ENCODE data around the gene ARMH3.
A peak's percentile ranks its signal among the peaks of the same experiment; 100 is the strongest.
"Not testable (repeated sequence)": the region's sequence is repeated elsewhere in the genome, so short reads cannot be mapped to it uniquely, and the experiment has no call there.

The ARMH3 gene

DNA sequence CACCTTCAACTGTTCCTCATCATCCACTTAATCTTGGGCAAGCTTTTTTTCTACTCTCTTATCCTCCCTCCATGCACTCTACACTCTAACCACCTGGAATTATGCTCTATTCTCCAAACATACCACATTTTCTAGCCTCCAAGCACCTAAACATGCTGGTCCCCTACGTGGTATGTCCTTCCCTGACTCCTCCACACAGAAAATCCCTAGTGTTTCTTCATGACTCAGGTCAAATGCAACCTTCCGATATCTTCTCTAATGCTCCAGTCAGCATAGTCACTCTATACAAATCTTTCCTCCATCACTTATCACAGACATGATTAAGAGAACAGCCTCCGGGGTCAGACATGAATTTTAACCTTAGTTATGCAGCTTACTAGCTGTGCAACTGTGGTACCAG lies 68.8 kb downstream of the ARMH3 start:
- DNase-seq: no peak
- in situ Hi-C loops (cut with HindIII; ENCODE audit: low pct_ligation_motif_present, low sequenced_read_pairs): no loop called here
- H3K27ac ChIP-seq: no peak overlapping the region
- H3K27me3 ChIP-seq (replicated peaks): no peaks in the 10 kb centered on the region
- H3K4me3 ChIP-seq (ENCODE audit: low read depth, low read length): no peak overlapping the region
- peaks cover 9% of the 10 kb centered on the region for H3K36me3 ChIP-seq (replicated peaks)
- TF ChIP-seq, protein P1, sequence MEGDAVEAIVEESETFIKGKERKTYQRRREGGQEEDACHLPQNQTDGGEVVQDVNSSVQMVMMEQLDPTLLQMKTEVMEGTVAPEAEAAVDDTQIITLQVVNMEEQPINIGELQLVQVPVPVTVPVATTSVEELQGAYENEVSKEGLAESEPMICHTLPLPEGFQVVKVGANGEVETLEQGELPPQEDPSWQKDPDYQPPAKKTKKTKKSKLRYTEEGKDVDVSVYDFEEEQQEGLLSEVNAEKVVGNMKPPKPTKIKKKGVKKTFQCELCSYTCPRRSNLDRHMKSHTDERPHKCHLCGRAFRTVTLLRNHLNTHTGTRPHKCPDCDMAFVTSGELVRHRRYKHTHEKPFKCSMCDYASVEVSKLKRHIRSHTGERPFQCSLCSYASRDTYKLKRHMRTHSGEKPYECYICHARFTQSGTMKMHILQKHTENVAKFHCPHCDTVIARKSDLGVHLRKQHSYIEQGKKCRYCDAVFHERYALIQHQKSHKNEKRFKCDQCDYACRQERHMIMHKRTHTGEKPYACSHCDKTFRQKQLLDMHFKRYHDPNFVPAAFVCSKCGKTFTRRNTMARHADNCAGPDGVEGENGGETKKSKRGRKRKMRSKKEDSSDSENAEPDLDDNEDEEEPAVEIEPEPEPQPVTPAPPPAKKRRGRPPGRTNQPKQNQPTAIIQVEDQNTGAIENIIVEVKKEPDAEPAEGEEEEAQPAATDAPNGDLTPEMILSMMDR (IDR thresholded peaks at IDR 0.05; ENCODE audit: low read depth, low read length, missing control alignments): no peak

DNA sequence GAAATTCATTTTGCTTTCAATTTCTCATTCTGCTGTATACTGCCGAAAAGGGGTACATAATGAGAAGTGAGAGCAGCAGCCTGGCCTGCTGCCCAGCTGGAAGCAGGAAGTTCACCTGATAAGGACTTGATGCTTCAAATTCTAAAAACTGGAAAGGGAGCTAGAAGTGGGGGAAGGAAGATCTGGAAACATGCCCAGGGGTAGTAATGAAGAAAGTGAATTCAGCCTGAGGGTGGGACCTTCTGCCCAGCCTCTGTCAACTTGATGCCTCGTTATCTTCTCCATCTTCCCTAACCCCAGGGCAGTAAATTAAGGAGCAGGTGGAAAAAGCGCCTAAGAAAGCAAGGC lies 69.4 kb downstream of the ARMH3 start:
- Histone ChIP-seq H3K36me3 (replicated peaks) (peaks cover 6% of the 10 kb centered on the region), H3K27me3 (replicated peaks) (no peaks in the 10 kb centered on the region), H3K4me3 (ENCODE audit: low read depth, low read length) (no peak overlapping the region), H3K27ac (no peak overlapping the region)
- no peak for DNase-seq
- TF ChIP-seq, protein P1 (IDR thresholded peaks at IDR 0.05; ENCODE audit: low read depth, low read length, missing control alignments): no peak
- in situ Hi-C loops (cut with HindIII; ENCODE audit: low pct_ligation_motif_present, low sequenced_read_pairs): no loop called here

DNA sequence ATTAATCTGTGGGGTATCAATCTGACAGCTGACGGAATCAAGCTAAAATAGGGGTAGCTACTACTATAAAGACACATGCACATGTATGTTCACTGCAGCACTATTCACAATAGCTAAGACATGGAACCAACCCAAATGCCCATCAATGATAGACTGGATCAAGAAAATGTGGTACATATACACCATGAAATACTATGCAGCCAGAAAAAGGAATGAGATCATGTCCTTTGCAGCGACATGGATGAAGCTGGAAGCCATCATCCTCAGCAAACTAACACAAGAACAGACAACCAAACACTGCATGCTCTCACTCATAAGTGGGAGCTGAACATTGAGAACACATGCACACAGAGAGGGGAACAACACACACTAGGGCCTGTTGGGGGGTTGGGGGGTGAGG lies 75.3 kb downstream of the ARMH3 start:
- in situ Hi-C loops (cut with HindIII; ENCODE audit: low pct_ligation_motif_present, low sequenced_read_pairs); H3K27ac ChIP-seq; H3K4me3 ChIP-seq (ENCODE audit: low read depth, low read length); DNase-seq; H3K27me3 ChIP-seq (replicated peaks); H3K36me3 ChIP-seq (replicated peaks): not testable (repeated sequence)

DNA sequence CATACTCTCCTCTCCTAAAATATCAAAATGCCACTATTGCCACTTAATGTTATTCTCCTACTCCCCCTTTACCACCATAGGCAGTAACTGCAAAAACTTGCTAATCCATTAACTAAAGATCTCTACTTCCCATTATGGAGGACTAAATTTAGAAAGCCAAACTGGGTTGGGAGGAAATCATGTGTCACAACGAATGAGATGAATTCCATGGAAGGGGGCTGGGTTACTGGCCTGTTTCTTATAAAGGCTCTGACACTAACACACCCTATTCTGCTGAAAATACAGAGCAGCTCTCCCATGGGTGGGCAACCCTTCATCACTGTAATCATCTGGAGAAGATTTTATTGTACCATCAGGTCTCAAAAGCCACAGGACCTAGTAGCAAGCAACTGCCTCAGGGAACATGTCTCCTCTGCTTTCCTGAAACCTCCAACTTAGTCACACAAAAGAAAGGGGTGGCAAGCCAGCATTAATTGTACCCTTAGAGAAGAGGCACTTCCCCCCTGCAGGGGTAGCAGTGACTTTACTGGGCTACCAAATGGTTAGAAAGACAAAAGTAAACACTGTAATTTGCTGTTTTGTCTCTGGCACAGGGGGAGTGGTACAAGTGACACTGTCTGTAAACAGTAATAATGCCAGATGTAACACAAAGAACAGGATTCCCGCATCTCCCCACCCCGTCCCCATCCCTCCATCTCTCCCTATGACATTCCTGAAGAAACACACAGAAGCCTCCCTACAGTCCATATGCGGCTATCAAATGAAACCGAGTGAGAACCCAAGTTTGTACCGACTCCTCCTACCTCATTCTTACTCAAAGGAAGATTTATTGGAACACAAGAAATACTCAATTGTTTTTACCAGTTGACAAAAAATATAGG lies 81.6 kb downstream of the ARMH3 start:
- in situ Hi-C loops (cut with HindIII; ENCODE audit: low pct_ligation_motif_present, low sequenced_read_pairs): no loop called here
- no peak overlapping the region for H3K4me3 ChIP-seq (ENCODE audit: low read depth, low read length)
- TF ChIP-seq, protein P1 (IDR thresholded peaks at IDR 0.05; ENCODE audit: low read depth, low read length, missing control alignments): no peak
- H3K27me3 ChIP-seq (replicated peaks): no peaks in the 10 kb centered on the region
- DNase-seq: peak; percentile 19
- no peaks in the 10 kb centered on the region for H3K36me3 ChIP-seq (replicated peaks)
- peak overlapping the region; percentile 5 for H3K27ac ChIP-seq

DNA sequence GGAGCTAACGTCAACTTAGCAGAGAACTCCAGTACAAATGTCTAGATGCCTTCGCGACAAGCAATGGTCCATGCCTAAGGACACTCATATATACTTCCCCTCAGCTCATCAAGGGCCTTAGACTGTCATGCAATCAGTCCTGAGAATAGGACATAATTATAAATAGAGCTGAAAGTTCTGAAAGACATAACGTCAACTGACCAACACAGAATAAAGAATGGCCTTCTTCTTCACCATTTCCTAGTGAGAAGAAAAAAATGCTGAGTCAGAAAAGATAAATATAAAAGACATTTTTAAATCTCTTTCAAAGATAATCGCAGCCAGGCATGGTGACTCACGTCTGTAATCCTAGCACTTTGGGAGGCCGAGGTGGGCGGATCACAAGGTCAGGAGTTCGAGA lies 83.2 kb downstream of the ARMH3 start:
- Histone ChIP-seq H3K27me3 (replicated peaks) (no peaks in the 10 kb centered on the region), H3K36me3 (replicated peaks) (no peaks in the 10 kb centered on the region), H3K4me3 (ENCODE audit: low read depth, low read length) (no peak overlapping the region), H3K27ac (no peak overlapping the region)
- peak; percentile 39 for DNase-seq
- TF ChIP-seq, protein P1 (IDR thresholded peaks at IDR 0.05; ENCODE audit: low read depth, low read length, missing control alignments): no peak
- in situ Hi-C loops (cut with HindIII; ENCODE audit: low pct_ligation_motif_present, low sequenced_read_pairs): no loop called here

DNA sequence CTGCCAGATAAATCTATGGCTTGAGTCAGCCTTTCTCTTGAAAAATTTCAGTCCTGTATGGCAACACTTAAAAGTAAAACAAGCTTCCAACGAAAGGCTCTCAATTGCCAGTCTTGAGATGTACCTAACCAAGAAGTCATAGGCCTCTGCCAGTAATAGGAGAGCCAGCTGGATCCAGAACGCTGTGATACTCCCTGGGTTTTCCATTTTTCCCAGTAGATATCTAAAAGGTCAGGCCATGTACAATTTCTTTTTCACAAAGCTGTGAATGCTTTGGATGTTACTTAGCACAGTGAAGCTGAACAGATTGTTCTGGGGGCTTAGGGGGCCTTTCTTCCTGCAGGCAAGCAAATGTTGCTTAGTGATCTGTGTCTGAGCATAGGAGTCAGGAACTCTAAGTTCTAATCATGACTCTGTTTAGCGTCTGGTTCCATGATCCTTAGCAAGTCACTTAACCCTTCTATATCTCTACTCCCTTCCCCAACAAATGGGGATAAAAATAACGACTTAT lies 86.5 kb downstream of the ARMH3 start:
- no peaks in the 10 kb centered on the region for H3K36me3 ChIP-seq (replicated peaks)
- H3K4me3 ChIP-seq (ENCODE audit: low read depth, low read length): no peak overlapping the region
- no peak for DNase-seq
- TF ChIP-seq, protein P1 (IDR thresholded peaks at IDR 0.05; ENCODE audit: low read depth, low read length, missing control alignments): no peak
- in situ Hi-C loops (cut with HindIII; ENCODE audit: low pct_ligation_motif_present, low sequenced_read_pairs): no loop called here
- no peak overlapping the region for H3K27ac ChIP-seq
- no peaks in the 10 kb centered on the region for H3K27me3 ChIP-seq (replicated peaks)
